ENCODE data around the gene HOXB4.

HOXB4 gene

DNA sequence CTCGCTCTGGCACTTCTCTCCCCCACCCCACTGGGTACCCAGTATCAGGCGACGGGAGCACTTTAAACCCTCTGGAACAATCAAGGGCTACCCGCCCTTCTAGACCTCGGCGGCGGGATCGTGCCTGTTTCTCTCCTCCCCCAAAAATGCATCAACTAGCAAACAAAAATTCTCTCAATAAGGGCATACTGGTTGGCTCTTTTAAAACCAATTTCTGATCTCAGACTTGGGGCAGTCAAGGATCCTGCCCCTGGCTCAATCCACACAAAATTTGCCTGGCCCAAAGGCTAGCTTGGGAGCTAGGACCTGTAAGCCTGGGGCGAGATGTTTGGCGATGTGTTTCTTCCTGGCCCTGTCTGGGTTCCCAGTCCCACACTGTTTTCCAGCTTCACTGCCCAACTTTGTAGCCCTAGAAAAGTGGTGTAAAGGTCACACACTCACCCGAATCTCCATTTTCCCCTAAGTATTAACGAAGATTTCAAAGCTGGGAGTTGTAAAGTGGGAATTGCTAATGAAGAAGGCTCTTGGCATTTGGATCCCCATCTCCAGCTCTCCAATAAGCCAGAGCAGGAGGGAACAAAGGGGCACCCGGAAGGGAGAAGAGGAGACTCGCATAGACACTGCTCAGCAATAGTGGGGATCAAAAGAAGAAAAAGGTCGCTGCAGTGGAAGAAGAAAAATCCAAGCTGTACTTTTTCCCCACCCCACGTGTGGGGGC, 18.9 kb downstream of the HOXB4 start:
- DNase-seq (ENCODE audit: low read depth in 3 of 3), result no peak

DNA sequence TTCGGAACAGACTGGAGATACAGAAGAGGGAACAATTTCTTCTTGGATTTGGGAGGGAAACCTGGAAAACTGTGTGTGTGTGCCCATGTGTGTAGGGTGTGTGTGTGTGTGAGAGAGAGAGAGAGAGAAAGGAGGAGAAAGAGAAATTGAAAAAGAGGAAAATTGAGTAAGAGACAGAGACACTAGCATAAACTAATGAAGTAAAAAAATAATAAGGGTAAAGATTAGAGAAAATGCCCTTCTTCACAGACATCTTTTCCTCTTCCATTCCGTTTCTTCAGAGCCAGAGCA, 19.4 kb downstream of the HOXB4 start:
- DNase-seq (ENCODE audit: low read depth in 3 of 3), result no peak

DNA sequence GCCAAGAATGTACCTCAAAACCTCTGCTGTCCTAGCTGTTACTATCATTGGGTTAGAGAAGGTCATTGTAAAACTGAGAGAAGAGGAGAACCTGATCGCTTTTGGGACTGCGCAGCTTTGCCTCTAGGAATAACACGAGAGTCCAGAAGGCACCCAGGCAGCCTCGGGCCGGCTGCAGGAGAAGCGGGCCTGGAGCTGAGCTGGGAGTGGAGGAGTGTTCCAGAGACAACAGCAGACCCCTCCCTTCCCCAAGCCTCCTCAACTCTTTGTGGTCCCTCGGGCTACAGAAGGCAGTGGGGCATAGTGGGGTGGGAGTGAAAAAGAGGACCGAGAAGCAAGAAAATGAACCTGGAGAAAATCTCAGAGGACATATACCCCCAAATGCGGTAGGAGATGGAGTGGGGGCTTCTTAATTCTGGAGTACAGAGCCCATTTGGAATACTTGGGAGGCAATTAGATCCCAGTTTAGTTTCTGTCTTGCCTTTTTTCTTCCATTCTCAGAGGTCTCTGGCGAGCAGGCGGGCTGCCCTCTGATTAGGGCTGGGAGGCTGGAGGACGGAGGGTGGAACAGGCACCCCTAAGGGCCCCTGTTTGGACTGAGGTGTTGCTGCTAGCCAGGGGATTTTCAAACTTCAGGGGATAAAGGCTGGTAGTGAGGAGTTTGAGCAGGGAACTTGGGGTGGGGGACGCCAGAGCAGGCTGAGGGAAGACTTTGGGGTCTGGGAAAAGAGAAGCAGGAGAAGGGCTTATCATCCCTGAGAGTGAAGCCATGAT, 19.9 kb downstream of the HOXB4 start:
- no peak for DNase-seq (ENCODE audit: low read depth in 3 of 3)

DNA sequence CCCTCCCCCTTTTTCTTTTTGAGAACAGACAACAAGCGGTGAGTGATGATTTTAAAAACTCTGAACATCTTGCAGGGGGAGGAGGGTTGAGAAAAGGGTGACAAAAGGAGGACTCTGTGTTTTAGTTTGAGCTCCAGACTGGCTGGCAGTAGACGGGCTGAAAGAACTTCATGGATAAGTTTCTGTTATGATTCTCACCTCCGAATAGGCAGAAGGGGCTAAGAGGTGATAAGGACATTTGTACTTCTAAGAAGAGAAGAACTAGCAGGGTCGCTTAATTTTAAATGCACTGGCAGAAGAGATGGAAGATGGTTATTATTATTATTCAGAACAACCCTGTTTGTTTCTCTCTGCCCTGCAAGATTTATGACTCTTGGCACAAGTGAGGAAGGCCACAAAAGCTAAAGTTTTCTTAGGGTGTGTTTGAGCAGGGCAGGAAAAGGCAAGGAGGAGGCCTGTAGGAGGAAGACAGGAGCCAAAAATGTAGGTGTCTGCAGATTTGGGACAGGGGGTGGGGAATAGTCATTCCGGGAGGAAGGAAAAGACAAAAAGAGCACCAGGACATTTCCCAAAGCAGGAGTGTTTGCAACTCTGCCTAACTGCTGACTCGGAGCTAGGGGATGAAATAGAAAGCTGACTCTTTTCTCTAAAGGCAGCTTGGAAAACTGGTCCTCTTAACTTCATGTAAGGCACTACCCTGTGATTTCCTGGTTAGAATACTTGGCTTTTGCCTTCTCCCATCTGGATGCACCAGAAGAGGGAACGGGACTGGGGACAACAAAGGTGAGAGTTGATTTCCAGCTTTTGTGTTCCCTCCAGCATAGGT, 21.4 kb downstream of the HOXB4 start:
- DNase-seq (ENCODE audit: low read depth in 3 of 3), result no peak

DNA sequence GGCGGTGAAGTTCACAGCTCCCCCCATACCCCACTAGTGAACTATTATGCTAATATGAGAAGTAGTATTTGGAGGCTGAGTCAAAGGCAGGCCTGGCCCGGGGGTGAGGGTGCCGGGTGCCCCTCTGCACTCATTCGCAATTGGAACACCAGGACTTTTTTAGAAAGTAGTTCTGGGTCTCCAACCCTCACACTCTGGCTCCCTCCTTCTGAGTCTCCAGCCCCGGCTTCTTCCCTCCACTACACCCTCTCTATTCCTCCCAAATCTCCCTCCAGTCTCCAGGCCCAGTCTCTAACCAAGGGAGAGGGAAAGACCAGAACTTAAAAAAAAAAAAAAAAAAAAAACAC, 21.9 kb downstream of the HOXB4 start:
- DNase-seq (ENCODE audit: low read depth in 3 of 3), result no peak

DNA sequence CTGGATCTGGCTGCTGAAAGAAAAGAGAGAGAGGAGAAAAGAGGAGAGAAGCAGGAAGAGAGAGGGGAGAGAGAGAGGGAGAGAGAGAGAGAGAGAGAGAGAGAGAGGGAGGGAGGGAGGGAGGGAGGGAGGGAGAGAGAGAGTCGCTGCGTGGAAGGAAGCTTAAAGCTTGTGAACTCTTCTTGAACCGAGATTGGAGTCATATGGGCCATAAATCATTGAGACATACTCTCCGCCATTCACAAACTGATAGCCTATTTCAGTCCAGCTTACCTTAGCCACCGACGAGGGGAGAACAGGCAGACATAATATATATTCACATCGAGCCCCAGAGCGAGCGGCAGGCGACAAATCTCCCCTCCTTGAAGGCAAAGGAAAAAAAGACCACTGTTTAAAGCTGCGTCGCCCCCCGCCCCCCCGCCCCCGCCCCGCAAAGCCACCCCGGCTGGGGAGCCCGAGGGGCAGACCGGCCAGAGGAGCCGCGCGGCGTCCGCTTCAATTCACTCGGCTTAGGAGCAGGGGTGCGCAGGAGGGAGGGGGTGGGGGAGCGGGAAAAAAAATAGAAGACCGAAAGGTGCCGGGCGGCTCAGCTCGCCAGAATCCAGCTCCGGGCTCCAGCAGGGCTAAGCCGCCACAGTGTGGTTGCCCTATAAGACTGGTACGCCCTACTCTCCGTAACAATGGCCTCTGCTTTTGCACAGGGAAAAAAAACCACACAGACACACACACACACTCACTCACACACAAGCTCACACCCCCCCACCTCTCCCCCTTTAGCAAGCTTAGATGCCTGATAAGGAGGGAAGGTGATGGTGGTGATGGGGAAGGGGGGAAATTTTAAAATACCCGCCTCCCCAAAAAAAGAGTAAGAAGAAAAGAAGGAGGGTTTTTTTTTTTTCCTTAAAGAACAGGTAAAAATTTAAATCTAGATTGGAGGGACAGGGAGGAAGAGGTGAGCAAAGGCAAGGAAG, 22.6 kb downstream of the HOXB4 start:
- no peak for DNase-seq (ENCODE audit: low read depth in 3 of 3)

DNA sequence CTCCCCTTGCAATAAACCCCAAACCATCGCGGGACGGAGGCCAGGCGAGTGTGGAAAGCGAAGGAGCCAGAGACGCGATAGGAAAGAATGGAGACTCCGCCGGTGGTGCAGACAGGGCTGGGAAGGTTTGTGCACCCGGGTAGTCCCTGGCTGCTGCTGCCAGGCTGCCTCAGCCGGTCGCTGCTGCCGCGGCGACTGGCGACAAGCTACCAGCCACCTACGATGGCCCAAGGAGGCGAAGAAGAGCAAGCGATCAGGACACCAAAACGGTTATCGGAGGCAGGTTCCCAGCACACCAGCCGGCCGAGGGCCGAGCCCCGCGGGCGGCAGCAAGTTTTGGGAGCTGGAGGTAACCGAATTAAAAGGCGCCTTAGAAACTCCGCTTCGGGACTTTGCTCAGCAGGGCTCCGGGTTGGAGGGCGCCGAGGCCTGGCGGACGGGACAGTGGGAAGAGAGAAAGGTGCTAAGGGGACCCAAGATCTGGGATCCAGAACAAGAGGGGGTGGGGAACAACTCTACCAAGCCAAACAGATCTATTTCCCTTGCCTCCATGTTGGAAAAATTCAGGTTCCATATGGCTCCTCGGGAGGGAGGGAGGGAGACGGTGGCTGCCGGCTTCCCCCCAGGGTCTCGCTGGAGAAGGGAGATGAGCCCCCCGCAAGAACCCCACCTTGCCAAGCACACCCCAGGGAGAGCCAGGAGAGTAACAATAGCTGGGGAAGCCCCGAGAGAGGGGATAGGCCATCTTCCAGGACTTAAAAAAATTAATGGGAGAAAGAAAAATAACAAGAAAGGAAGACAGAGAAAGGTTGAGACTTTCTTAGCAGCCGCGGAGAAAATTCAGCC, 23.5 kb downstream of the HOXB4 start:
- DNase-seq (ENCODE audit: low read depth in 3 of 3), result no peak

DNA sequence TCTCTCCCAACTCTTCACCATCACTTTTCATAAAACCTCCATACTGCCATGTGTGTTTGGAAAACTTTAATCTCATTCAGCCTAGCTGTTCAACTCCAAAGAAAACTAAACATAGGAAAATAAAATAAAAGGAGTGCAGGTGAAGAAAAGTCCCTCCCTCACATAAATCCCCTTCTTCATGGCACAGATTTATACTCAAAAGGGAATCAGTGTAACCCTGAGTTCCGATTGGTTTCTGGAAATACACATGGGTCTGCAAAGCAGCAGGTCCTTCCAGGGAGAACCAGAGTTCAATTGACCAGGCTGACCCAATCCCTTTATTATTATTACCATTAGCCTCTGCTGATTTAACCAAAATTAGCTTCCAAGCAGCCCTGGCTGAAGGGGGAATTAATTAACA, 24.3 kb downstream of the HOXB4 start:
- DNase-seq (ENCODE audit: low read depth in 3 of 3), result no peak

DNA sequence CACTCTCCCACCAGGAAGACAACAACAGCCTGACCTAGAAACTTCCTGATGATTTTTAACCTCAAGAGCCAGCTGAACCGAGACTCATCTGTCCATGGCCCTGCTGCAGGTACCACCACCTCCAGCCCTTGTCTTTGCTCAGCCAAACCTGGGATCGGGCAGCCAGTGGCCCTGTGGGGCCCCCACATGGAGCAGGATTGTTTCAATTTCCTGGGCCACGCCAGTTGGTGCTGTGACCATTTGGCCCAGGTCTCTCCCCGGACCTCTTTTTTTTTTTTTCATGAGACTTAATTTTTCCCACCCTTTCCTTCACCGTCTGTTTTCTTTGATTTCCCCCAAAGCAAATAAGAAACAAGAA, 25.0 kb downstream of the HOXB4 start:
- no peak for DNase-seq (ENCODE audit: low read depth in 3 of 3)

DNA sequence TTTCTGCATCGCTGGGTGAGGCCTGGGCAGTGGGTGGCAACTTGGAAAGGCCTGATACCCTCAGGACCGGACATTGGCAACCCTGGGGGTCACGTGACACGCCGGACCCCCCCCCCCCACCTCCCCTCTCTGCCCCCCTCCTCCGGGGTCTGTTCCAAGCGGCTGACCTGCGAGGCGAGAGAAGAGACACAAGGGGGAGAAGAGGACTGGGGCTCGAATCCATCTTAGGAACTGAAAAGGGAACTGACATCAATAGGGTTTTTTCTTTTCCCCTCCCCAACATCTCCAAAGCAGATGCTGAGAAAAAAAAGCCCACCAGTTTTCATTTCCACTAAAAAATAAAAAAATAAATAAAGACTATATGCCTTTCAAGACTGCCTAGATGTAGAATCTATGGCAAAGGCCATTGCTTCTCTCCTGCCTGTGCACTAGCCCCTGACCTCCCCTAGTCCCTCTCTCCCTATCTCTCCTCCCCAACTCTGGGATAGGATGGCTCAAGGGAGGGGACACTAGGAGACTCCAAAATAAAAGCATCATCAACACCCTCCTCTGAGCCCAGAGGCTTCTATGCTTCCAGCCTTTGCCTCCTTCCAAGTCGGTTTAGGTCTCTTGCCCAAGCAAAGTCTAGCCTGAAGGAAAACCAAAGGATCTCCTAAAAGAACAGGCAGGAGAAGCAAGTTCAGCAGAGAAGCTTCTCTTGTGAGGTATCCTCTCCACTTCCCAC, 25.5 kb downstream of the HOXB4 start:
- DNase-seq (ENCODE audit: low read depth in 3 of 3), result no peak

DNA sequence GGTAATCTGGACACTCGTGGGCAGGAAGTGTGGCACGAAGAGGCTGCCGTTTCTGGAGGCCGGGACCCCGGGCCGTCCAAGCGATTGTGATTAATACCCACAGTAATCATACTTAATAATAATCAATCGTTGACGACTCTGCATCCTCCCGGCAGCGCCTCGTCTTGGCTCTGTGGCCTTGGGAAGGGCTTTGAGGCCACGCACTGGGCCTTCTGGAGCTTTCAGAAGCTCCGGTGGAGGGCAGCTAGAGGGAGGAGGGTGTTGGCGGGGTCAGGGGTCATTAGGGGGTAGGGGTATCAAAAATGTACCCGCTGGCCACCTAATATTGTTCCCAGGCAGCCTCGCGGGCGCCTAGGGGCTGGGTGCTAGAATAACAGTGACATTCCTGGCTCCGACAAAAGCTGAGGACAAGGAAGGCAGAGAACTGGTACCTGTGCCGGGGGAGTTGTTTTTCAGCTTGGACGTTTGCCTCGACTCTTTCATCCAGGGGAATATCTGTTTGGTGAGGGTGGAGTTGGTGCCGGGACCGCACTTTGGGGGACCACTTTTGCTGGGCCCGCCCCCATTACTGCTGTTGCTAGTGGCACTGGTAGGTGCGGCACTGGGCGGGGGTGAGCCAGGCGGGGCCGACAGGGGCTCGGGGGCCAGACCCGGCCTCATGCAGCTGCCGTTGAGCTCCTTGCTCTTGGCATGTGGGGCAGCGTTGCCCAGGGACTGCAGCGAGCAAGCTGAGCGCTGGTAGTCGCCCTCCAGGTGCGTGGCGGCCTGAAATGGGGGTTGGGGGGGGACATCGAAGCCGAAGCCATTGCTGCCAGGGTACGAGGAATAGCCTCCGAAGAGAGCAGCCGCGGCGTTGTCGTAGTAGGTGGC, 26.3 kb downstream of the HOXB4 start:
- DNase-seq (ENCODE audit: low read depth in 3 of 3), result no peak

DNA sequence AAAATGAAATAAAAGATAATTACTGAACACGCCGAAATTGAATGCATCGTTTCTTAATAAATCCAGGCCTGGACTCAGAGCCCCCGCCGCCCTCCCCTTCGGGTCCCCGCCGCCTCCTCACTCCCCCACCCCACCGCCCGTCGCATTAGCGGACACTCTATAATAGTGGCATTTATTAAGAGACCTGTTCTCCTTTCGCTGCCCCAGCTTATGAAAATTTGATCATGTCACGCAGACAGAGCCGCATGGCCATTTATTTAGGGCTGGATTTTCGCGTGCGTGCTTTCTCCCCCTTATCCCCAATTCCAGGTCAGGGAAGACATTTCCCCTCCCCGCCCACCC, 27.0 kb downstream of the HOXB4 start:
- no peak for DNase-seq (ENCODE audit: low read depth in 3 of 3)

DNA sequence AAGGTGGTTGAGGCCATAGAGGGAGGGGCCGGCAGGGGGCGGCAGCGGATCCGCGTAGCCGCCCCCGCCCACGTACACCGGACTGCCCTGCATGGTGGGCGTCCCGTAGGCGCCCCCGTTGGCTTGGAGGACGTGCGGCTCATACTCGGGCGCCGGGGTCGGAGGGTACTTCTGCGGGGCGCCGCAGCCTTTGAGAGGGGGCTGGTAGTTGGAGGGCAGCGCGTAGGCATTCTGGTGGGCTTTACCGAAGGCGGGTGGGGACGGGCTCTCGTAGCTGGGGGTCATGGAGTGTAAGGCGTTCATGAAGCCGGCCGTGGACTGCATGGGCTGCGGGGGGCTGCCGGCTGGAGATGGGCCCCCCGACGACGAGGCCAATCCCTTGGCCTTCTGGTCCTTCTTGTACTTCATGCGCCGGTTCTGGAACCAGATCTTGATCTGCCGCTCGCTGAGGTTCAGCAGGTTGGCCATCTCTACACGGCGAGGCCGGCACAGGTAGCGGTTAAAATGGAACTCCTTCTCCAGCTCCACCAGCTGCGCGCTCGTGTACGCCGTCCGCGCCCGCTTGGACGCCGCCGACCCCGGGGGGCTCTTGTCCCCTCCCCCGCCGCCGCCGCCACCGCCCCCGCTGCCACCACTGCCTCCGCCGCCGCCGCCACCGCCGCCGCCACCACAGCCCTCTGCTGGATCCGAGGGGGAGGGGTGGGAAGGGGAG, 27.5 kb downstream of the HOXB4 start:
- no peak for DNase-seq (ENCODE audit: low read depth in 3 of 3)

DNA sequence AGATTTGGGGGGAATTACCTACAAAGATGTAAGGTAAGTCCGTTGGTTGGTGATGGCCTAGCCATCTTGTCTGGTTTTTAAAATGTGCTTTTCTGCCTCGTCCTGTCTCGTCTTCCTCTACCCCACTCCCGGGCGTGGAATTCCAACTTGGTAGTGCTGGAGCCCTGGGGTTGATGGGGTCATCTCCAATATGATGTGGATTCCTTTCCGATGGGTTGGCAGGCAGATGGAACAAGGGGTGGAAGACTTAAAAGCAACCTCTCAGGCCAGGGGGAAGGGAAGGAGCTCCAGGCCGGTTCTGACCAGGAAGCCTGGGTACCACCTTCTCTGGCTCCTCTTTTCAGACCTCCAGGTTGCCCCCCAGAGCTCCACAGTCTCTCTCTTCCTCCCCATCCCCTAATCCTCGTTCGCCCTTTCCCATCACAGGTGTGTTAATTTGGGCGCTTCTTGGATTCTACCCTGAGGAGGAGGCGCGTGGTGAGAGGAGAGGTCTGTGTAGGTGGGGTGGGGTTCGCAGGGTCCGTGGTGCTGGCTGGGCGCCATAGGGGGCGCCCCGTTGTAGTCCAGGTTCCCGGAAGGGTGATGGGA, 28.1 kb downstream of the HOXB4 start:
- DNase-seq (ENCODE audit: low read depth in 3 of 3), result no peak

DNA sequence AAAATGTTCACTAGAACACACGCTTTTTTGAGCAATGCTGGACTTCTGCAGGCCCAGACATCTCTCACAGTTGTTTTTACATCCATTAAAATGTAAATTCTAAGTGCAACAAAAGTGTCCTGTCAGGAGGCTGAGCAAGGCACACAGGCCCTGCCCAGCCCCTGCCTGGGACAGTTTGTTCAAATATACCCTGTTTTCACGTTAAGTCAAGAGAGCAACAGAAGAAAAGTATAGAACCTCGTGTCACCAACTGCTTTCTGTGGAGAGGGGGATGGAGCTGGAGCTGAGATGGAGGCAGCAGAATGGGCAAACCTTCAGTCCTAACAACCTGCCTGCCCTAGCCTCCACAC, 28.9 kb downstream of the HOXB4 start:
- no peak for DNase-seq (ENCODE audit: low read depth in 3 of 3)

DNA sequence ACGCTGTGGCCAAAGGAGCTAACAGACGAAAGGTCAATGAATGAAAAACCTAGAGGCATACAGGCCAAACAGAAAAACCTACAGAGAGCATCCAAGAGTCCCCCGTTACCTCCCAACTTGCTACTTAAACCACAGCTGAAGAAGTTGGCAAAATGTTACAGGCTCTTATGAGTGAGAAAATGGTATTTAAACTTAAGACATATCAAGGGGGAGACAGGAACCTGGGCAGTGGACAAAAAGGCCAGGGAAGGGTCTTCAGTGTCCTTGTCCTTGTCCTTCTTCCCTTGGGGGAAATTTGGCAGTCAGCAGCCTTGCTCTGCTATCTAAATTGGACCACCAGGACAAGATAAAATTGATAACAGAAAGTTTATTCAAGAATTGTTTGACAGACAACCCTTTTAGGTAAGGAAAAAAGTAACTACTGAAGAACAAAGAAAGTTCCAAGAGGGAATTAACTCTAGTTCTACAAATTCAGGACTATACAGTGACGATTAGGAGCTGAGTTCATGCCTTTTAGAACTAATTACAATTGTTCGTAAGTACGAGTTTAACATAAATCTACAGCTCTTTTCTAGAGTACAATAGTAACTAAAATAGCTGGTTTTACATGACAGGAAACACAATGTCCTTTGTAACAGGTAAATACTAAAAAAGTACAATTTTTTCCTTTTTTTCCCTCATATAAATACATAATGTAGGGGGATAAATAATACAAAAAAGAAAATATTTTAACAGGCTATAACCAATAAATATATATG, 29.4 kb downstream of the HOXB4 start:
- DNase-seq (ENCODE audit: low read depth in 3 of 3), result no peak

DNA sequence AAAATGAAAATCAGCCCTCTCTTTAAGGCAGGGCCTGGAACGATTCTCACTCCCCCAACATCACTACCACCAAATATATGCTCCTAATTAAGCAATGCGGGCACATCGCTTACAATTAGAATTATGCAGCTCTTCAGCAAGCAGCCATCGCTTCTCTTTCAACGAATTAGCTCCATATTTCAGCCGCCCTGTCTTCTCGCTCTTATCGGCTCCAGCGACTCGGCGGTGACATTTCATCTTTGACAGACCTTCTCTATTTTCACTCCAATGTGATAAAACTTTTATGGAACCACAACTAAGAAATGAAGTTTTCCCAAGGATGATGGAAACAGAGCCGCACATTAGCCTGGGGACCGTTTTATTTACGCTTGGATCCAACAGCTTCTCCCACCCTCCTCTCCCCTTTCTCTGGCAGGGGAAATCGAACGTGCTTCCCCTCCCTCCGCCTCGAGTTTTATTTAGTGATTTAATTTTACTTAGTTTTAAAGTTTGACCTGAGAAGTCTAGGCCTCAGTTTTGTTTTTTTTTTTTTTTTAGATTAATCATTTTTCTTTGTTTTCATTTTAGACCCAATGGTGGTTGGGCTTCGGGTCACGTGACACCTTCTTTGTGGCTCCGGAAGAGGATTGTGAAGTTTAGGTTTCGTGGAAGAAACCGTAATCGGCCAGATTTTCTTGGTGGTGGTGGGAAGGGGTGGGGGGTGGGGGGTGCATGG, 30.2 kb downstream of the HOXB4 start:
- DNase-seq (ENCODE audit: low read depth in 3 of 3), result no peak
